ENCODE measurements around the gene FGF2.

FGF2 gene

GRCh38 chr4:122895336-122895995 is 68.8 kb downstream of the FGF2 start:
- no peak for DNase-seq

- no peak for DNase-seq
Observed at GRCh38 chr4:122896270-122896669, 69.6 kb downstream of the FGF2 start.

GRCh38 chr4:122898370-122899150 is 71.9 kb downstream of the FGF2 start:
- DNase-seq: no peak

DNA sequence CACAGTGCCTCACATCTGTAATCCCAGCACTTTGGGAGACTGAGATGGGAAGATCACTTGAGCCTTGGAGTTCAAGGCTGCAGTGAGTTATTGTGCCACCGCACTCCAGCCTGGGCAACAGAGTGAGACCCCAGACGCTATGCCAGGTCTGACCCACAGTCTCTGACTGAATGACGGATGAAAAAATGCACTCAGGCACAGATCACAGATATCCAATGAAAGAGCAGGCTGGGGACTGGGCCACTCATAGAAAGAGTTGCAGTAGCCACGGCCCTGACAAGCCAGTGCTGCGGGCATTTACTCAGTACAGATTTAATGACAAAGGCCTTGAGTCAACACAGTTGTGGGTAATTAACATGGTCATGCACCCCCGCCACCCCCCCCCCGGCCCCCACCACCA is 73.1 kb downstream of the FGF2 start:
- DNase-seq: no peak

DNA sequence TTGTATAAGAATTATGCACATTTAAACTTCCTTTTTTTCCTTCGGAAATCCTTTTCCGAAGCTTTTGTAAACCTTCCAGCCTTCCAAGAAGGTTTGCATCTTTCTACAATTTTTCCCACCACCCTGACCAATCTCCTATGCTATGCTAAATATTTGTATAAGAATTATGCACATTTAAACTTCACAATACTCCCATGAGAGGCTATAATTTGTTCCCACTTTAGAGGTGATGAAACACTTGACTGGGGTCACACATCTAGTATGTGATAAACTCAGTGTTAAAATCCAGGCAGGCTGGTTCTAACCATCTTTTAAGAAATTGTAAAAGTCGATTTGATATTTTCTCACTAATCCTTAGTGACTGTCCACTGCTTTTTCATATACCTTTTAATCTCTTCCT is 73.7 kb downstream of the FGF2 start:
- DNase-seq: no peak

GRCh38 chr4:122901247-122902010 is 74.8 kb downstream of the FGF2 start:
- no peak for DNase-seq

GRCh38 chr4:122903766-122904288 is 77.2 kb downstream of the FGF2 start:
- DNase-seq: no peak

DNA sequence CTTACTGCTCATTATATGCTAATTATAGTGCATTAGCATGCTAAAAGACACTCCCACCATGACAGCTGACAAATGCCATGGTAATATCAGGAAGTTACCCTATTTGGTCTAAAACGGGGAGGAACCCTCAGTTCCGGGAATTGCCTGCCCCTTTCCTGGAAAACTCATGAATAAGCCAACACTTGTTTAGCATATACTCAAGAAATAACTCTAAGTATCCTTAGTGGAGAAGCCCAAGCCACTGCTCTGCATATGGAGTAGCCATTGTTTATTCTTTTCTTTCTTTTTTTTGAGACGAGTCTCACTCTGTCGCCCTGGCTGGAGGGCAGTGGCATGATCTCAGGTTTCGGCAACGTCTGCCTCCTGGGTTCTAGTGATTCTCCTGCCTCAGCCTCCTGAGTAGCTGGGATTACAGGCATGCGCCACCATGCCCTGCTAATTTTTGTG is 80.3 kb downstream of the FGF2 start:
- DNase-seq: no peak

DNA sequence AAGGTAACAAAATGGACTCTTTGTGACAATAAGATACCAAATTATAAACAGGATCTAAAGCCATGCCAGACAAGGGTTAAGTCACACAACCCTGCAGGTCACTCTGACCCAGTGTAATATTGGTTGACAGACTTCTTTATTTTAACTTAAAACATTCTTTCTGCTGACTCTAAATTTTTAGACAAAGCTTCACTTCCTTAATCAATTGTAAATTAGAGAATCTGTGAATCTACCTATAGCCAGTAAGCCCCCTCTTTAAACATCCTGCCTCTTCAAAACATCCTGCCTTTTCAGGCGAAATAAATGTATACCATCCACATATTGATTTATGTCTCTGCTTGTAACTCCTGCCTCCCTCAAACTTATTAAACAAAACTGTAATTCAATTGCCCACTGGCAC is 81.6 kb downstream of the FGF2 start:
- no peak for DNase-seq

DNA sequence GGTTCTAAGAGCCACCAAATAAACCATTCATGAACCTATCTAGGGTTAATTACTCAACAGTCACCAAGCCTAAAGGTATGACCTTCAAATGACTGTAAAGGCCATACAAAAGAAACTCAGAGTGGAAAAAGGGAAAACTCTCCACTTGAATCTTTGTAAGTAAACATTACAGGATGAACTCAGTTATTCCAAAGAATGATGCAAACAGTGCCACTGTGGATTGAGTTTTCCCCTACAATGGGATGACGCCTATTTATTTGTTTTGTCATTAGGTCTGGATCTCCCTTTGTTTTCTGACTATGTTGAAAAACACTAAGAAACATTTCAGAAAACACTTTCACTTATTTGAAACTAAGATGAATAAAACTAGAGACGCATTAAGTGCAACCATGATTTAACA is 83.1 kb downstream of the FGF2 start:
- DNase-seq: no peak

DNA sequence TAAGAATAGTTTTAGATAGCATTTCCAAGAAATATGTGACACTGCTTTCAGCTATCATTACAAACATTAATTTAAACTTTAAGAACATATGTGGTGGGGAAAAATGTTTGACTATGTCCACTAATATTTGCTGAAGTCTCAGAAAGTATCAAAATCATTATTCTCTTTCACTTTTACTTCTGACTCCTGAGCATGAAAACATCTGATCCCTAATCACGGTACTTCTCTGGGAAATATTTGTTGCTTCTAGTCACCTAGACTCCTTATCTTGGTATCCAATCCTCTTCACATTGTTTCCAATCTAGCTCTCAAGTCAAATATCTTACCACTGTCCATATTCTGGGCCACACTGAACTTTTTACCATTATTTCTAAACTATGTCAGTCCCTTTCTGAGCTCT is 85.0 kb downstream of the FGF2 start:
- DNase-seq: no peak

GRCh38 chr4:122912810-122913575 is 86.4 kb downstream of the FGF2 start:
- no peak for DNase-seq

- DNase-seq: peak in 1 of 14 donors; percentile 17
Observed at GRCh38 chr4:122914292-122914904, 87.8 kb downstream of the FGF2 start.

- no peak for DNase-seq
Observed at GRCh38 chr4:122914938-122915337, 88.3 kb downstream of the FGF2 start.

DNA sequence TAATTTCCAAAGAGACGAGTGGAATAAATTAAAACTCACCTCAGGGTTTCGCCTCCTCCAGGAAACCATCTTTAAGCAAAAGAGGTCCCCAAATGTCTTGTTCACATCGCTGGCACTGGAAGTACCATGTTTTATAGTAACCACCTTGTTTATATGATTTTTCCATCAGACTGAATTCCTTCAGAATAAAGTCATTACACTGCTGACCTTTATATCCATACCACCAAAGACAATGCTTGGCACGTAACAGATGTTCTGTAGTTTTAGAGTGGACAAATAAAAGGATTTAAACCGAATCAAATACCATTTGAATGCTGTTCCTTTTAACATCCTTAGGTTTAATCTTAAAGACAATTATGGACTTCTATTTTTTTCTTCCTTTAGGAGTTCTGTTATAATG is 91.1 kb downstream of the FGF2 start:
- DNase-seq: no peak

GRCh38 chr4:122920473-122920872 is 93.8 kb downstream of the FGF2 start:
- DNase-seq: no peak

- no peak for DNase-seq
Observed at GRCh38 chr4:122921300-122921699, 94.7 kb downstream of the FGF2 start.

DNA sequence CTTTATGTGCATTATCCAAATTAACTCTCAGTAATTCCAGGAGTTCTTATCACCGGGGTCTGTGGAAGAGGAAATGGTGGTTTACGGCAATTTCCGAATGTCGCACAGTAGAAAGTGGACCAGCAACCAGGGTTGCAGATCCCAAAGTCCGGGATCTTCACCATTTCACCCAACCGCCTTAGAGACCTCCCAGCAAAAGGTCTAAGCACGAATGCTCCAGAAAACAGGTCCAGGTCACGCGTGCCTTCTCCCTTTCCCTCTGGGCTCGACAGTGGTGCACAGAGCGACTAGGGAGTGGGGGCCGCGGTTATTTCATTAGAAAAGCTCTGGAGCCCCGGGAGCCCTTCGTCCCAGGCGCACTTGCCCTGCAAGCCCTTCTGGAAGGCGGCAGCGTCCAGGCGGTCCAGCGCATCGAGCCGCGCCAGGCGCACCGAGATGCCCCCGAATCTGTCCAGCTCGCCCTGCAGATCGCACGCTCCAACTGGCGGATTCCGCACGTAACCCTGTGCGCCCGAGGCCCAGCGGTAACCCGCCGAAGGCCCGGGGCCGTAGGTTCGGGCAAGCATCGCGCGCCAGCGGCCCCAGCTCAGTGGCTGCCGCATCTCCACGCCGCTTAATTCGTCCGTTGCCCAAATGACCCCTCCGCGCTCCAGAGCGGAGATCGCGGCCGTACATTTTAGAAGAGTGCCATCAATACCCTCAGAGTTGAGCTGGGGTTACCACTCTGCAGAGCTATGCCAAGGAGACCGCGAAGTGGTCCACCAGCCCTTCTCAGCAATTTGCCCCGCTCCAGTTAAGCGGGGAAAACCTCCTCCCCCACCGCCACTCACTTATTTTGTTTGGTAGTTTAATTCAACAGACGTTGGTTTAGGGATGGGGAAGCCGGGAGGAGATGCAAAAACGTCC is 95.6 kb downstream of the FGF2 start, which contains the start of gene NUDT6:
NUDT6 (minus strand) TSS at position 627 of the 906 bp plus-strand sequence; CDS start at position 602, 25 bp downstream.
- peak in 13 of 14 donors; percentile 45 to 86 (median 71) for DNase-seq

- peak; percentile 17 to 86 (median 79) for DNase-seq
Observed at GRCh38 chr4:122922877-122923511, 96.4 kb downstream of the FGF2 start.

DNA sequence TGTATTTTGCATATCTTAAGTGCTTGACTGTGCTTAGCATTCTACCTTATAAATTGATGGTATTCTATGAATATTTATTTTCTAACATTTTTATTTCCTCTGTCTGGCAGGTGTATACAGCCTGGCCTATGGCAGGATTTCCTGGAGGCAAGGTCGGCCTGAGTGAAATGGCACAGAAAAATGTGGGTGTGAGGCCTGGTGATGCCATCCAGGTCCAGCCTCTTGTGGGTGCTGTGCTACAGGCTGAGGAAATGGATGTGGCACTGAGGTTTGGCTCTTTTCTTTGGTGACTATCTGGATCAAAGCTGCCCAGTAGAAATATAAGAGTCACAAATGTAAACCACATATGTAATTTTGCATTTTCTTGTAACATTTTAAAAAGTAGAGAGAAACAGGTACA is 102.3 kb downstream of the FGF2 start:
- no peak for DNase-seq
